Breast epithelium (tissue), 4 donors: Measurements from ENCODE around the gene PISD. TPM values are rescaled to one million over a fixed set of nuclear protein-coding genes. Genes with fewer than 3 reads are reported as not detected.
A peak's percentile ranks its signal among the peaks of the same experiment; 100 is the strongest.

Experiments used
- DNase-seq, 2 donors: peaks; one replicate each; pipeline ENCODE4 v3.0.0-alpha.2; 2019; ENCODE audit warnings: low spot score in 2 of 2
- H3K27ac ChIP-seq, 2 donors: fragments of 200-600 bp; sonication (generic) in 1 of 2; one replicate each; pipeline ENCODE4 v1.5.1; 2016 to 2019; ENCODE audit warnings: mild to moderate bottlenecking in 1 of 2
- H3K27me3 ChIP-seq, 2 donors: fragments of 200-600 bp; sonication (generic) in 1 of 2; one replicate each; pipeline versions ENCODE4 v1.5.1 to v1.6.0; 2017 to 2019; ENCODE audit warnings: control low read depth in 1 of 2, mild to moderate bottlenecking in 1 of 2
- H3K36me3 ChIP-seq: fragments of 200-600 bp; one replicate; pipeline ENCODE4 v1.5.1; 2019
- H3K4me1 ChIP-seq, 2 donors: fragments of 200-600 bp; sonication (generic); one replicate each; pipeline ENCODE4 v1.5.1; 2016 to 2019; ENCODE audit warnings: control low read depth in 1 of 2
- H3K4me3 ChIP-seq, 3 donors: fragments of 200-600 bp; sonication (generic); 1 replicate in 2 of 3; 2 replicates in 1 of 3; pipeline ENCODE4 v1.5.1; 2016 to 2019; ENCODE audit warnings: mild to moderate bottlenecking in 3 of 3, moderate library complexity in 2 of 3
- H3K9me3 ChIP-seq, 2 donors: fragments of 200-600 bp; sonication (generic) in 1 of 2; one replicate each; pipeline ENCODE4 v1.5.1; 2016 to 2019; ENCODE audit warnings: control low read depth in 1 of 2
- CTCF ChIP-seq, 3 donors: fragments of 450-650 bp; IDR thresholded peaks; one replicate each; pipeline ENCODE4 v1.5.1; 2016 to 2017; ENCODE audit warnings: antibody characterized with exemption in 3 of 3, mild to moderate bottlenecking in 3 of 3, moderate library complexity in 3 of 3
- POLR2A ChIP-seq: fragments of 450-650 bp; IDR thresholded peaks from one replicate; pipeline ENCODE4 v1.6.1; 2016; ENCODE audit warnings: antibody characterized with exemption, mild to moderate bottlenecking, moderate library complexity
- POLR2AphosphoS5 ChIP-seq, 3 donors: sonication (generic); formaldehyde crosslinking; IDR thresholded peaks; one replicate each; pipeline ENCODE4 v1.6.1; 2017; ENCODE audit warnings: antibody characterized with exemption in 3 of 3
- intact Hi-C: fragments of 100-400 bp; cut with DNase I; formaldehyde crosslinking; loops from one replicate; pipeline ENCODE4 v1.15.1; 2023; ENCODE audit warnings: low total_unique reads
- total RNA-seq, 3 donors: library from RNA; depleted of rRNA; stranded (reverse); fragments of >200 nt; gene quantifications; one replicate each; pipeline ENCODE4 v1.1.0, GENCODE V29; 2016

Gene PISD
- total RNA-seq, 3 donors from 2014 or later: 49.6 to 58.7 (median 57.0) TPM

- Histone ChIP-seq H3K4me3 (no peak overlapping the region), H3K4me1 (no peaks in the 10 kb centered on the region), H3K27me3 (no peaks in the 10 kb centered on the region), H3K9me3 (no peaks in the 10 kb centered on the region), H3K27ac (no peak overlapping the region), H3K36me3 (peaks cover 4% of the 10 kb centered on the region)
- intact Hi-C loops: loop anchor here (5.0 kb wide), 1 partner anchor 519 kb away; no protein-coding TSS in a partner anchor
- no peak for DNase-seq
- TF ChIP-seq POLR2A (no peak), POLR2AphosphoS5 (IDR thresholded peaks at IDR 0.05) (no peak), CTCF (IDR thresholded peaks at IDR 0.05) (no peak)
These were observed 10.4 kb downstream of the PISD start for GRCh38 chr22:31651664-31652063.

GRCh38 chr22:31650391-31650790 is 11.6 kb downstream of the PISD start:
- intact Hi-C loops: loop anchor here (5.0 kb wide), 1 partner anchor 518 kb away; no protein-coding TSS in a partner anchor
- TF ChIP-seq POLR2A (no peak), POLR2AphosphoS5 (IDR thresholded peaks at IDR 0.05) (no peak), CTCF (IDR thresholded peaks at IDR 0.05) (no peak)
- H3K27me3 ChIP-seq: no peaks in the 10 kb centered on the region
- H3K36me3 ChIP-seq: peaks cover 4% of the 10 kb centered on the region
- no peak overlapping the region for H3K27ac ChIP-seq
- H3K4me1 ChIP-seq: no peaks in the 10 kb centered on the region
- H3K9me3 ChIP-seq: no peaks in the 10 kb centered on the region
- no peak overlapping the region for H3K4me3 ChIP-seq
- no peak for DNase-seq

- H3K27ac ChIP-seq: no peak overlapping the region
- H3K9me3 ChIP-seq: no peaks in the 10 kb centered on the region
- intact Hi-C loops: no loop called here
- no peaks in the 10 kb centered on the region for H3K27me3 ChIP-seq
- H3K4me1 ChIP-seq: no peaks in the 10 kb centered on the region
- TF ChIP-seq POLR2AphosphoS5 (IDR thresholded peaks at IDR 0.05) (no peak), POLR2A (no peak), CTCF (IDR thresholded peaks at IDR 0.05) (no peak)
- H3K4me3 ChIP-seq: no peak overlapping the region
- no peak for DNase-seq
- H3K36me3 ChIP-seq: peaks cover 4% of the 10 kb centered on the region
These were observed 14.3 kb downstream of the PISD start for GRCh38 chr22:31647523-31648320.

- Histone ChIP-seq H3K9me3 (no peaks in the 10 kb centered on the region), H3K27ac (peak overlapping the region in 1 of 2 donors; percentile 26), H3K4me1 (no peaks in the 10 kb centered on the region), H3K4me3 (no peak overlapping the region), H3K27me3 (no peaks in the 10 kb centered on the region), H3K36me3 (peaks cover 4% of the 10 kb centered on the region)
- intact Hi-C loops: no loop called here
- TF ChIP-seq POLR2A (no peak), POLR2AphosphoS5 (IDR thresholded peaks at IDR 0.05) (no peak), CTCF (IDR thresholded peaks at IDR 0.05) (no peak)
- DNase-seq: no peak
These were observed 14.9 kb downstream of the PISD start for GRCh38 chr22:31647066-31647465.

- Histone ChIP-seq H3K36me3 (peaks cover 4% of the 10 kb centered on the region), H3K4me3 (no peak overlapping the region), H3K4me1 (no peaks in the 10 kb centered on the region), H3K9me3 (no peaks in the 10 kb centered on the region), H3K27me3 (no peaks in the 10 kb centered on the region), H3K27ac (no peak overlapping the region)
- no peak for DNase-seq
- intact Hi-C loops: no loop called here
- TF ChIP-seq POLR2A (no peak), CTCF (IDR thresholded peaks at IDR 0.05) (no peak), POLR2AphosphoS5 (IDR thresholded peaks at IDR 0.05) (no peak)
These were observed 15.6 kb downstream of the PISD start for GRCh38 chr22:31646186-31647019.
